Raji (cell line): ENCODE measurements around the gene ROR1.

Experiments
- POLR2A ChIP-seq: IDR thresholded peaks from 2 replicates; pipeline ENCODE4 v1.6.1; 2011; ENCODE audit warnings: low read depth, low read length, control low read depth; ENCODE audit not compliant: insufficient read depth

The ROR1 gene

DNA sequence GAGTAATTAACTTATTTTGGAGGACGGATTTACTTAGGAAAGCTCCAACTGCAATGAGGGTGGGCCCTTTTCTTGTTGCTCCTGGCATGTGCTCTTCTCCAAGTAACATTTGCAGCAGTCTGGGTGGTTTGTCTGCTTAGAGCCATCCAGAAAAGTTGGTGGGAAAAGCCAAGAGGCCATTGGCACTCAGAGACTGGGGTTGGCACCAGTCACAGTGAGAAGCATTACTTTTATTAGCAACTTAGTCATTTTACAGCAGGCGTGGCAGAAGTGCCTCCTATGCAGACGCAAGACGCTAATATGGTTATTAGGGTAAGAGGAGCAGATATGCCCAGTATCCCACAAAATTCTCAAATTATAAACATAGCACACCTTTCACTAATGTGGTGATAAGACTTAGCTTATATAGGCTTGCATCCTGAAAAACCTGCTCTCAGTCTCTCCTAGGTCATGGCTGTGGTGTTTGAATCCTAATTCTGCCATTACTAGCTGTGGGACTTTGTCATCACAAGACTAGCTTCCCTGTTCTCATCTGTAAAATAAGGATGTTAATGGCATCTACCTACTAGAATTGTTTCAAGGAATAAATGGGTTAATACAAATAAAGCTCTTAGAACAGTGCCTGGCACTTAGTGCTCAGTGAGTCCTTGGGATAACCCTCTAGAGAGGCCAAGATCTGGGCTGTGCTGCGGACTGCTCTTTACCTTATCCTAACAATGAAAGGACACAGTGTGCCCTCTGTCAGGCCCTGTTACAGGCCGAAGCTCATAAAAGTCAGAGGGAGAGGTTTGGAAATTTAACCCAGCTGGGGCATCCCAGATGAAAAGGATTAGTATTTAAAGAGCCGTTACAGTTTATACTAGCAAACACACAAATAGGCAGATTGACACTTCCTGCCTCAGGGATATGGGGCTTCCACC lies 154.6 kb downstream of the ROR1 start:
- TF ChIP-seq POLR2A: no peak

DNA sequence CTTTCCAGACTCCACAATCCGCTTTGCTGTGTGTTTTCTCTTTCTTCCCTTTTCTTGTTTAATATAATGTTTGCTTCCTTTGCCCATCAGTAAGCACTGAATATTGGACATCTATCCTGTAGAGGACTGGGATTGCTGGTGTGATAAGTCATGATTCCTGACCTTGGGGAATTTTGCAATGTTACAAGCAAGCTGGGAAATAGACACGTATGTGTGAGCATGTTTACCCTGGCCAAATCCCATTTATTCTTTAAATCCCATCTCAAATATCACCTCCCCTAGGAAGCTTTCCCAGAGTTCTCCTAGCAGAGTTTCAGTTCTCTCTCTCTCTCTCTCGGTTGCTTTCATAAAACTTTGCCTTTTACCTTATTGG lies 155.3 kb downstream of the ROR1 start:
- TF ChIP-seq POLR2A: no peak

DNA sequence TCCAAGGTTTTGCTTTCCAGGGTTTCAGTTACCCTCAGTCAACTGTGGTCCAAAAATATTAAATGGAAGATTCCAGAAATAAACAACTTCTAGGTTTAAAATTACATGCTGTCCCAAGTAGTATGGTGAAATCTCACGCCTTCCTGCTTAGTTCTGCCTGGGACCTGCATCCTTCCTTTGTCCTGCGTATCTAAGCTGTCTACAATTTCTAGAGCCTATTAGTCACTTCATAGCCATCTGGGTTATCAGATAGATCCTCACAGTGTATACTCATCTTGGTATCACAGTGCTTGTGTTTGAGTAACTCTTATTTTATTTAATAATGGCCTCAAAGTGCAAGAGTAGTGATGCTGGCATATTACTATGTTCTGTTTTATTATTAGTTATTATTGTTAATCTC lies 157.7 kb downstream of the ROR1 start:
- no peak for TF ChIP-seq POLR2A

DNA sequence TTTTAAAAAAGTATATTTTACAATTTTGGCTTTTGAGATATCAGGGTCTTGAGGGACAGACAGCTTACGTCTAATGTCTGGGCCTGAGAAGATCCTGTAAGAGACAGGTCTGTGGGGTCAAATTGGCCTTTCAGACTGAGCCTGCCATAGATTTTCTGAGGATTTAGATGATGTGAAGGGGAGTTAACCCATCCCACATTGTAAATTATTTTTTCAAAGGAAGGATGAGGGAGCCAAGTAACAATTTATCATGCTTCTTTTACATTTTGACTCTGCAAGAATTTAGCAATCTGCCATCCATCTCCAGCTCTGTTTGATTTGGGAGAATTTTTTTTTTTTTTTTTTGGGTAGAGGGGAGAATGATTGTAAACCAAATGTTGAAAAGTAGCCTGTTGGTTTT lies 160.9 kb downstream of the ROR1 start:
- no peak for TF ChIP-seq POLR2A

DNA sequence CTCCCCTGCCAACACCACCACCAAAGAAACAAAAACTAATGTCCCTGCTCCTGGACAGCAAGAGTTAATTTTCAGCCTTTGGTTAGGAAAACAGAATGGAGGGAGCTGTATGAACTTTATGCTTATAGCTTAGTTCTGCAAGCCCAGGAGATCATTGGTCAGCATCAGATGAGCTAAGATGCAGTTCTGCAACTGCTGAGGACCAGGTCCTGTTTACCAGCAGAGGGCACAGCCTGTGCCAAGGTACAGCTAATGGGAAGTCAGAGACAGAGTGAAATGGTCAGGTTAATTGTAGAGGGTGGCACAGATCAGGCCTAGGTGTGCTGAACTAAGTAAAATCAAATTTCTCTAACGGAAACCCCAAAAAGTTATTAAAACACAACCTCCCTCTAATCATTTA lies 161.3 kb downstream of the ROR1 start:
- TF ChIP-seq POLR2A: no peak

DNA sequence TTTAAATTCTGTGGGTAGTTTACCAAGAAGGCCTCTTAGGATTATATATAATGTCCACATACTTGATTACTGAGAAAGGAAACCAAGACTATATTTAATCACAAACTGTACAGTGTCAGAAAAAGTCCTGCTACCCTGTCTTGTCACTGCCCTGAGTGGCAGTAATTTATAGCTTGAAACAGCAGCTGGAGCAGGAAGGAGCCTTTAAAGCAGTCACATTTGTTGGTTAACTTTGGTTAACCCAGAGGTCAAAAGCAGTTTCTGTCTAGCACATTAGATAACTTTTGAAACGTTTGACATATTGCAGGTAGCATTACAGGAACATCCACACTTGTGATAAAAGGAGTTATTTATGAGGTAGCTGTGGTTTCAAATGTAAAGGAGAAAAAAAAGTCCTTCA lies 161.7 kb downstream of the ROR1 start:
- no peak for TF ChIP-seq POLR2A

DNA sequence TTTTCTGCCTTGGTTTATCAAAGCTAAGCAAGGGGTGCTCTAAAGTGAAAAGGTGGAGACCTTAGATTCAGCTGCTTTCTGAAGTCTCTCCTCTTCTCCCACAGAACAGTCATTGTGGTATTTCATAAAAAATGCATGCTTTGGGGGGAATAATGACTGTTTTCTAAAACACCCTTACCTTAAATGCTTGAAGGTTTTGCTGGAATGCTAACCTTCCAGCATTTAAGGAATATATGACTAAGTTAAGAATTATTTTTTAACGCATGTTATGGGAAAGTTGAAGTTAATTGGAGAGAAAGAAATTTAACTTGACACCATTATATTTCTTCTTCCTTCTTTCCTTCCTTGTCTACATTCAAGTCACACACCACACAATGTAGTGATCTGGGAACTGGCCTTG lies 162.5 kb downstream of the ROR1 start:
- TF ChIP-seq POLR2A: no peak

DNA sequence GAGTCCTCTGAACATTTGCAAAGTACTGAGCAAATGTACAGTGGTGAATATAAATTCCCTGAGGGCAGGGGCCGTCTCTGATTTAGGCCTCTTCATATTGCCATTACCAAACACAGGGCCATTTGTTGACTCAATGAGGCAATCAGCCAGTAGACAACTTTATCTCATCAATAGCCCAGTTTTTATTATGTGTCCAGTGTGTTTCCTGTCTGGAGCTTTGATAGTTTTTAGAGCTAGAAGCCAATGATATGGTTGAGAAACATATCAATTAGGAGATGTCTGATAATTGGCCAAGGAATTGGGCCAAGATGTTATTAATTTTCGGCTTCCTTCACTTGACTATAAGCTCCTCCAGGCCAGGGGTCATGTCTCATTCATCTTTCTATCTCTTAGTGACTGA lies 163.0 kb downstream of the ROR1 start:
- no peak for TF ChIP-seq POLR2A

DNA sequence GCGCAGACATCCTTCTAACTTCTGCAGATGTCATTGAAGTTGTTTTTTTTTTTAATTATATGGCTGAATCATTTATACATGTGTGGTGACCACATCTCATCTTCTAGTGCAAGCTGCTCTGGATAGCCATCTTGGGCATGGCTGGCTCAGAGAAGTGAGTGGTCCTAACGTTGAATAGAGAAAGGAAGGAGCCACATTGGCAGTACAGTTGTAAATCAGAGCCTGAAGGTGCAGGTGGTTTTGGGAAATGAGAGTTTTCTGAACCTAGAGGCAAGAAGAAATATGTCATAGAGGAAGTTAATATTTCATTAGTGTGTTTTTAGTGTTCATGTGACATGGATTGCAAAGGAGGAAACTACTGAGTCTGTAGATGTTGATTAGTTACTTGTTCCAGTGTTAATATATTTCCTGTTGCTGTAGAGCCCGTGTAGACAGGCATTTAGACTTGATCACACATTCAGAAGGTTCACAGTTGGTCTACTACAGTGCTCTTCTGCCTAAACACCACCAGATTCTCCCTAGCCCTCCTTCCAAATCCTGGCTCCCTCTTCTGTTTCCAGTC lies 163.7 kb downstream of the ROR1 start:
- no peak for TF ChIP-seq POLR2A

DNA sequence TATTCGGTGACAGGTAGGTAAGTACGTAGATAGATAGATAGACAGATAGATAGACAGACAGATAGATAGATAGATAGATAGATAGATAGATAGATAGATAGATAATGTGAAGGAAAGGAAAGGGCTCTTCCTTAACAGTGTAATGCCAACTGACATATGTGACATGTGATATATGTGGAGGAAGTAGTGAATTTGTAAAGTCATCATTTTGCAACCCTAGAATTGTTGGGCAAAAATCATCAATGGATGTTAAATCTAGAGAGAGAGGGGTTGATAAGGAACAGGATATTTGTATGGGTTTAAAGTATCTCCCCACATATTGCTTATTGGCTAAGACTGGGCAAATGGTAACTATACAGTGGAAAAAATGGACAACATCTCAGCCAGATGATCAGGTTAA lies 166.6 kb downstream of the ROR1 start:
- no peak for TF ChIP-seq POLR2A

DNA sequence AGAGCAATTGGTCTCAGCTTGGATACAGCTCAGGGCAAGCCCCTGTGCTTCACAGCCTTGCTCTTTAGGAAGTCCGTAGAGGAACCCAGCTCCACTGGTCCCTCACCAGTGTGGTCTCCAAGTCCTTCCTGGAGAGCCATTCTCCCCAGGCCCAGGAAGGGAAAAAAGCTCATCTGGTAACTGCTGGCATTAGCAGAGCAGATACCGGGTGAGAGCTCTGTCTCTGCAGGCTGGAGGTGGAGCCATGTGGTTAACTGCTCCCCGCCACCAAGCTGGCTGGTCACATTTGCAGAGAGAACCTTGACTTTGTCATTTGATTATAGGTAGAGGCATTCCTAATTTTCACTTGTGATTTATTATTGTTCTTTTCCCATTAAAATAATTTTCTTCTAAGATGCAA lies 169.6 kb downstream of the ROR1 start:
- no peak for TF ChIP-seq POLR2A

DNA sequence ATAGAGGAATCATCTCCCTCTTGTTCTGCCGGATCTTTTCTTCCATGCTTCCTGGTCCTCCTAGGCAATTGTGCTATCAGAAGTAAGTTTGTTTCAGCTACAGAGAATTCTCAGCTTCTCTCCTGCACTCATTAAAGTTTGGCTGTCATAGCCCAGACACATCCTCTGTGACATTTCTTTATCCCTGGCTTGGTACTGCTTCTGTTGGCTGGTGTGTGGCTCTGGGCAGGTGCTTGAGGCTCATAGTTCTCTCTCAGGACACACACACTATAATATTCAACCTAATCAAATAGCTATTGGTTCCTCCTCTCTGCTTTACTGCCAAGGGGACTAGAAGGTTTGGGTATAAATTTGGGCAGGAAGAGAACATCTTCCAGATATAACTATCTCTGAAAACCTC lies 172.1 kb downstream of the ROR1 start:
- TF ChIP-seq POLR2A: no peak

DNA sequence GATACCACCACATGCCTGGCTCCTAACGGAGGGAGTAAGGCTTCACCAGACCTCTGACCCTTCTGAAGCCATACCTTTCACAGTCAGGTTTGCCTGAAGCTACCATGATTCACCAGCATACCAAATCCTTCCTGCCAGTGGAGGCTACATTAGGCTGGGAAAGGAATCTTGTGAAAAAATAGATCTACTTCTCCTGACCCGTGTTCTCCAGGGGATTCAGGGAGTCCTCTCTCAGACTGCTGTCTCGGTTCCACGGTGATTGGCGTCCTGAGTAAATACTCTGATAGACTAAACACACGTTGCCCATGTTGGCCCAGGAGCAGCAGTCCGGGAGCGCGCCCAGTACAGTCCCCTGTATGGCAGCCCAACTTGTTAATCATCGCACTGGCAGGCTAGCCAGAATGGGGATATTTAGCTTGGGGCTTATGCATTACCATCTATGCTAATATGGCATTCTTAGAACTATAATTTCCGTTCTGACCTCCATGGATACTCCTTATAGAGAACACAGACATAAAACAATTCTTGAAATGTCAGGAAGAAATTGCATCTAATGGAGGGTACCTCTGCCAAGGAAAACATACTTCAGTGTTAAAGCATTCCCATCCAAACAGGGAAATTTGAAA lies 173.2 kb downstream of the ROR1 start:
- TF ChIP-seq POLR2A: no peak

DNA sequence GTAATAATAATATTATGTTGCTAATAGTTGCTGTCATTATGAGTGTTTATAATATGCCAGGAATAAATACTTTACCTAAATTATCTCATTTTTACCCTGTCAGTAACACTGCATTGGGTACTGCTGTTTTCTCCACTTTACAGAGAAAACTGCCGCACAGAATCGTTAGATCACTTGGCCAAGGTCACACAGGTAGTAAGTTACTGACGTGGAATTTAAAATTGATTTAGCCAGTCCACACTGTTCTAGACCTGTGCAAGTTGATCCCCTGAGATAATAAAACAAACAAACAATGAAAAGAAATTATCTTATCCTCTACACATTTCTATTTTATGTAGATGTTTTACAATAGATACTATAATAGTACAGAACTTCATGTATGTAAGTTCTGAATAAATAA lies 174.1 kb downstream of the ROR1 start:
- no peak for TF ChIP-seq POLR2A

DNA sequence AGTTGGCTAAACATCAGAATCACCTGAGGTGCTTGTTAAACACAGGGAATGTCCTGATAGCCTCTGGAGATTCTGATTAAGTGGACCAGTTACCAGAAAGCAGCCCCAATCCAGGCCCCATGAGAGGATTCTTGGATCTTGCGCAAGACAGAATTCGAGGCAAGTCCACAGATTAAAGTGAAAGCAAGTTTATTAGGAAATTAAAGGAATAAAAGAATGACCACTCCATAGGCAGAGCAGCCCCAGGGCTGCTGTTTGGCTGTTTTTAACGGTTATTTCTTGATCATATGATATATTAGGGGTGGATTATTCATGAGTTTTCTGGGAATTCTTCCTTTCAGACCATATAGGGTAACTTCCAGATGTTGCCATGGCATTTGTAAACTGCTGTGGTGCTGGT lies 176.2 kb downstream of the ROR1 start:
- no peak for TF ChIP-seq POLR2A

DNA sequence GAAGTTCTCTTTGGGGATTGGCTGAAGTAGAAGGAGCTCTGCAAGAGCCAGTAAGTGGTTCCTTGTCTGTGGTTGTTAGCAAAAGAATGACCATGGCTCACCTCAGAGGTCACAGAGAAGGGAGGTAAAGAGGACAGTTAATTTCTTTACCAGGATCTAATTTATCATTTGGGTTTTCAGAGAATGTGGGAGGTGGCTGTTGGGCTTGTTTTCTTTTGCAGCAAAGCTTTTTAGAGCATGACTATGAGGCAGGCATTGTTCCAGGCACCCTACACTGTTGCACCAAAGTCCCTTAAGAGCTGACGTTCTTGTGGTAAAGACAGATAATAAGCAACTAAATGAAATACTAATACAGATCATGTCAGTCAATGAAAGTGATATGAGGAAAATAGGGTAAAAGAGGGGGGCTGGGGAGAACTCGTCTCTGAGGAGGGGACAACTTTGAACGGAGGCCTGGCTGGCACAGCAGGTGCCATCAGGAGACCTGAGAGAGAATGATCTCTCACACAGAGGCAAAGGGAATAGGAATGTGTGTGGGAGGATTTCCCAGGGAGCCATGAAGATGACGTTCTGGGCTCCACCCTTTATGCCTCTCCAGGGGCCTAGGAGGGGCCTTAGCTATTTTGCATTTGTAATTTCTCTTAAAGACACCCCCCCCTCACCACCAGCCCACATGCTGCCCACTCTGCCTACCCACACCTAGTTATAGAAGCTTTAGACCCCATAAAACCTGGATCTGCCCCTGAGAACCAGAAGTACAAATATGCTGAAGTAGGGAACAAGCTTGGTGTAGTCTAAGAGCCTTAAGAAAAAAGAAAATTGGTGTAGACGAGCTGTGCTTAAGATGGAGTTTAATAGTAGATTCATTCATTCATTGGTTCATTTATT lies 177.5 kb downstream of the ROR1 start:
- TF ChIP-seq POLR2A: no peak

DNA sequence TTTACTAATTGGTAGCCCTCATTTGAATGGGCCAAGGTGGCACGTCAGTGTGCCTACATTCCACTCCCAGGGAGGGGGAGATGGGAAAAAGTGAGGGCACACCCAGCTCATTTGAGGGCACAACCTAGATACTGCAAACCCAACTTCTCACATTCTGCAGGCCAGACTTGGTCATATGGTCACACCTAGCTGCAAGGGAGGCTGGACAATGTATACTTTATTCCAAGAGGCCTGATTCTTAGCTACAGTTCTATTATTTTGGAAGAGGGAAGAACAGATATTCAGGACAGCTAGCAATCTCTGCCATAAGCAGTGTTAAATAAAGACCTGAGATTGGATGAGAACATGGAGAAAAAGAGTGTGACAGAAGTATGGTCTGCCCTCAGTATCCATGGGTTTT lies 180.4 kb downstream of the ROR1 start:
- no peak for TF ChIP-seq POLR2A
